HCT116 (cell line): ENCODE results near the gene SLC34A1. TPM values are rescaled to one million over a fixed set of nuclear protein-coding genes. Genes with fewer than 3 reads are reported as not detected.

ENCODE experiments used
- ATAC-seq: fragments of 200-7000 bp; cut with Tn5 transposase; 2 replicates; pipeline ENCODE4 v1.9.1; 2020; ENCODE audit warnings: mild to moderate bottlenecking, moderate library complexity
- BruUV-seq: library from RNA; stranded (reverse); fragments of 400-500 nt; replicated peaks from 2 replicates; lab custom pipeline; 2021; lab: Mats Ljungman, UMichigan
- CTCF ChIA-PET: fragments of 300-600 bp; sonication (Branson Sonifier 250); formaldehyde crosslinking; loops from one replicate; lab custom pipeline; 2021; ENCODE audit warnings: antibody characterized with exemption; lab: Charles Lee
- POLR2A ChIA-PET: fragments of 300-600, 350-600 bp; sonication (Branson Sonifier 250); formaldehyde crosslinking; loops from one replicate; lab custom pipeline; 2021; ENCODE audit warnings: antibody characterized with exemption; lab: Charles Lee
- RAD21 ChIA-PET, 2 experiments: fragments of 300-600 bp; sonication (Branson Sonifier 250); formaldehyde crosslinking; loops; one replicate each; lab custom pipeline; 2023; ENCODE audit warnings: low total read pairs in 2 of 2; ENCODE audit not compliant: uncharacterized antibody in 2 of 2, unreplicated experiment in 2 of 2, low non-redundant PET in 1 of 2; lab: Charles Lee
- DNase-seq: peaks from one replicate; pipeline ENCODE4 v3.0.0-alpha.2; 2010; ENCODE audit warnings: low read depth, low spot score
- H2AFZ ChIP-seq: fragments of 200-600 bp; shearing (Covaris generic), sonication (generic); 2 replicates; pipeline ENCODE4 v1.6.1; 2017; ENCODE audit warnings: low read depth, mixed run types, mixed read lengths, antibody characterized with exemption, low read length; ENCODE audit not compliant: poor library complexity, severe bottlenecking
- H3K27ac ChIP-seq: 2 replicates; pipeline ENCODE4 v1.5.1; 2012; ENCODE audit warnings: low read depth, low read length
- H3K27me3 ChIP-seq: fragments of 200-600 bp; sonication (generic); 2 replicates; pipeline ENCODE4 v1.6.1; 2016; ENCODE audit warnings: mixed run types, low read length, mixed read lengths; ENCODE audit not compliant: insufficient read depth
- H3K36me3 ChIP-seq, 2 experiments: fragments of 200-500 bp in 1 of 2; fragments of 200-600 bp in 1 of 2; sonication (Bioruptor generic) in 1 of 2; sonication (generic) in 1 of 2; 2 replicates each; pipeline versions ENCODE4 v1.5.1 to v1.6.1; 2014 to 2016; ENCODE audit warnings: low read length in 2 of 2, inconsistent platforms in 1 of 2, mixed read lengths in 1 of 2, mixed run types in 1 of 2; ENCODE audit not compliant: insufficient read depth in 2 of 2, control insufficient read depth in 1 of 2
- H3K4me1 ChIP-seq, 2 experiments: fragments of 200-600 bp in 1 of 2; sonication (generic) in 1 of 2; 2 replicates each; pipeline versions ENCODE4 v1.5.1 to v1.6.1; 2012 to 2017; ENCODE audit warnings: low read length in 2 of 2, inconsistent platforms in 1 of 2, mild to moderate bottlenecking in 1 of 2, mixed read lengths in 1 of 2, mixed run types in 1 of 2, moderate library complexity in 1 of 2; ENCODE audit not compliant: insufficient read depth in 2 of 2, control insufficient read depth in 1 of 2
- H3K4me2 ChIP-seq: fragments of 200-600 bp; sonication (generic); 2 replicates; pipeline ENCODE4 v1.6.1; 2017; ENCODE audit warnings: mixed run types, low read length, mixed read lengths
- H3K4me3 ChIP-seq, 2 experiments: fragments of 200-600 bp in 1 of 2; sonication (generic) in 1 of 2; replicated peaks in 1 of 2; 2 replicates each; pipeline ENCODE4 v1.5.1; 2011 to 2016; ENCODE audit warnings: low read length in 2 of 2, control low read depth in 1 of 2, low read depth in 1 of 2, mild to moderate bottlenecking in 1 of 2, mixed read lengths in 1 of 2, mixed run types in 1 of 2
- H3K79me2 ChIP-seq: fragments of 200-600 bp; sonication (generic); 2 replicates; pipeline ENCODE4 v1.6.1; 2017; ENCODE audit warnings: mild to moderate bottlenecking, mixed run types, low read length, moderate library complexity, mixed read lengths; ENCODE audit not compliant: insufficient read depth
- H3K9ac ChIP-seq: fragments of 200-600 bp; sonication (generic); 2 replicates; pipeline ENCODE4 v1.6.1; 2016; ENCODE audit warnings: low read length, mixed read lengths
- H3K9me2 ChIP-seq: fragments of 200-600 bp; sonication (generic), shearing (Covaris generic); 2 replicates; pipeline ENCODE4 v1.6.1; 2017; ENCODE audit warnings: mixed run types, mild to moderate bottlenecking, moderate library complexity; ENCODE audit not compliant: insufficient read depth
- H3K9me3 ChIP-seq, 2 experiments: fragments of 200-500 bp in 1 of 2; fragments of 200-600 bp in 1 of 2; sonication (Bioruptor generic) in 1 of 2; sonication (generic) in 1 of 2; 2 replicates each; pipeline ENCODE4 v1.6.1; 2014 to 2017; ENCODE audit warnings: low read length in 2 of 2, mixed read lengths in 2 of 2, inconsistent platforms in 1 of 2, low read depth in 1 of 2, mild to moderate bottlenecking in 1 of 2, mixed run types in 1 of 2, moderate library complexity in 1 of 2; ENCODE audit not compliant: control insufficient read depth in 1 of 2, insufficient read depth in 1 of 2
- H4K20me1 ChIP-seq: fragments of 200-600 bp; sonication (generic), shearing (Covaris generic); 2 replicates; pipeline ENCODE4 v1.6.1; 2017; ENCODE audit warnings: mixed run types, mild to moderate bottlenecking, moderate library complexity; ENCODE audit not compliant: insufficient read depth
- MAX ChIP-seq: IDR thresholded peaks from 2 replicates; pipeline ENCODE4 v1.6.1; 2012
- TCF7L2 ChIP-seq: IDR thresholded peaks from 2 replicates; pipeline ENCODE4 v1.7.0; 2011; ENCODE audit warnings: borderline replicate concordance, inconsistent platforms; ENCODE audit not compliant: insufficient read depth, insufficient read length; ENCODE audit errors: extremely low read depth
- intact Hi-C: fragments of 100-400 bp; cut with micrococcal nuclease; formaldehyde crosslinking; loops from 2 replicates; pipeline ENCODE4 v1.10.0; 2022
- total RNA-seq: library from RNA; stranded (reverse); gene quantifications from one replicate; pipeline ENCODE4 v1.2.1, GENCODE V29; 2021; ENCODE audit not compliant: unreplicated experiment
- TF ChIP-seq, protein P1 (sequence below): IDR thresholded peaks from 2 replicates; pipeline ENCODE4 v1.6.1; 2012
- TF ChIP-seq, protein P2 (sequence below): IDR thresholded peaks from 2 replicates; pipeline ENCODE4 v1.6.1; 2012; ENCODE audit warnings: low read depth

The SLC34A1 gene
- total RNA-seq, 1 experiment from 2014 or later, result not detected

DNA sequence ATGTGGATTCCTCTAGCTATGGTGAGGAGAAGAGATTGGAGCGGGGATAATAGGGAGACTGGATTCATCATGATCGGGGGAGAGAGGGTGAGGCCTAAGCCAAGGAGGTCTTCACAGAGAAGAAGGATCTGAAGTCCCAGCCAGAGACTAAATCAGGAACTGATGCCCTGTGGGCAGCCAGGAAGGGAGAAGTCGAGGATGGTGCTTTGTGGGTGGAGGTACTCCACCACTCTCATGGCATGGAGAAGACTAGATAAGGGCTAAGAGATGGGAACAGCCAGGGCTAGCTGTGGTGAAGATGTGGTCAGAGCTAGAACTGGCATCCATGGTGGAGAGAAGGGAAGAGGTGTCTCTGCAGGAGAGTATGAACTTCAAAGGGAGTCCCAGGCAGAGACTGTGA lies 29.5 kb upstream of the SLC34A1 start:
- ATAC-seq, result no peak
- H3K27ac ChIP-seq, result no peak overlapping the region
- BruUV-seq, result no TSS peak
- no peak for DNase-seq
- intact Hi-C loops, result no loop called here
- H3K4me3 ChIP-seq, result no peak overlapping the region
- no peak overlapping the region for H3K9ac ChIP-seq
- H3K9me3 ChIP-seq, result peaks cover 0 to 4% of the 10 kb centered on the region in 2 experiments; a peak in 1 of 4 replicates
- peaks cover 0 to 4% of the 10 kb centered on the region in 2 experiments; a peak in 1 of 4 replicates for H3K36me3 ChIP-seq
- no peaks in the 10 kb centered on the region for H3K27me3 ChIP-seq
- H3K79me2 ChIP-seq, result peaks cover 17% of the 10 kb centered on the region
- no peak for TF ChIP-seq TCF7L2
- TF ChIP-seq, protein P1, sequence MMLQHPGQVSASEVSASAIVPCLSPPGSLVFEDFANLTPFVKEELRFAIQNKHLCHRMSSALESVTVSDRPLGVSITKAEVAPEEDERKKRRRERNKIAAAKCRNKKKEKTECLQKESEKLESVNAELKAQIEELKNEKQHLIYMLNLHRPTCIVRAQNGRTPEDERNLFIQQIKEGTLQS, result no peak
- TF ChIP-seq MAX, result no peak
- TF ChIP-seq, protein P2, sequence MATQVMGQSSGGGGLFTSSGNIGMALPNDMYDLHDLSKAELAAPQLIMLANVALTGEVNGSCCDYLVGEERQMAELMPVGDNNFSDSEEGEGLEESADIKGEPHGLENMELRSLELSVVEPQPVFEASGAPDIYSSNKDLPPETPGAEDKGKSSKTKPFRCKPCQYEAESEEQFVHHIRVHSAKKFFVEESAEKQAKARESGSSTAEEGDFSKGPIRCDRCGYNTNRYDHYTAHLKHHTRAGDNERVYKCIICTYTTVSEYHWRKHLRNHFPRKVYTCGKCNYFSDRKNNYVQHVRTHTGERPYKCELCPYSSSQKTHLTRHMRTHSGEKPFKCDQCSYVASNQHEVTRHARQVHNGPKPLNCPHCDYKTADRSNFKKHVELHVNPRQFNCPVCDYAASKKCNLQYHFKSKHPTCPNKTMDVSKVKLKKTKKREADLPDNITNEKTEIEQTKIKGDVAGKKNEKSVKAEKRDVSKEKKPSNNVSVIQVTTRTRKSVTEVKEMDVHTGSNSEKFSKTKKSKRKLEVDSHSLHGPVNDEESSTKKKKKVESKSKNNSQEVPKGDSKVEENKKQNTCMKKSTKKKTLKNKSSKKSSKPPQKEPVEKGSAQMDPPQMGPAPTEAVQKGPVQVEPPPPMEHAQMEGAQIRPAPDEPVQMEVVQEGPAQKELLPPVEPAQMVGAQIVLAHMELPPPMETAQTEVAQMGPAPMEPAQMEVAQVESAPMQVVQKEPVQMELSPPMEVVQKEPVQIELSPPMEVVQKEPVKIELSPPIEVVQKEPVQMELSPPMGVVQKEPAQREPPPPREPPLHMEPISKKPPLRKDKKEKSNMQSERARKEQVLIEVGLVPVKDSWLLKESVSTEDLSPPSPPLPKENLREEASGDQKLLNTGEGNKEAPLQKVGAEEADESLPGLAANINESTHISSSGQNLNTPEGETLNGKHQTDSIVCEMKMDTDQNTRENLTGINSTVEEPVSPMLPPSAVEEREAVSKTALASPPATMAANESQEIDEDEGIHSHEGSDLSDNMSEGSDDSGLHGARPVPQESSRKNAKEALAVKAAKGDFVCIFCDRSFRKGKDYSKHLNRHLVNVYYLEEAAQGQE, result no peak
- TF ChIP-seq, all 23 proteins: peak for 0
- Histone ChIP-seq H3K9me2 (no peaks in the 10 kb centered on the region), H3K4me1 (peaks cover 13 to 22% of the 10 kb centered on the region in 2 experiments), H4K20me1 (no peaks in the 10 kb centered on the region), H3K4me2 (no peak overlapping the region), H2AFZ (no peak overlapping the region)
- POLR2A ChIA-PET, result no interaction called here
- RAD21 ChIA-PET, result no interaction called here
- CTCF ChIA-PET, result interaction anchor here (3.2 kb wide), 1 partner anchor 15 kb away, joined by 15 read pairs; no protein-coding TSS in a partner anchor
